Measurements from ENCODE around the gene TRMT112.

Gene TRMT112

GRCh38 chr11:64349404-64349803, 32.0 kb upstream of the TRMT112 start:
- DNase-seq, result no peak

DNA sequence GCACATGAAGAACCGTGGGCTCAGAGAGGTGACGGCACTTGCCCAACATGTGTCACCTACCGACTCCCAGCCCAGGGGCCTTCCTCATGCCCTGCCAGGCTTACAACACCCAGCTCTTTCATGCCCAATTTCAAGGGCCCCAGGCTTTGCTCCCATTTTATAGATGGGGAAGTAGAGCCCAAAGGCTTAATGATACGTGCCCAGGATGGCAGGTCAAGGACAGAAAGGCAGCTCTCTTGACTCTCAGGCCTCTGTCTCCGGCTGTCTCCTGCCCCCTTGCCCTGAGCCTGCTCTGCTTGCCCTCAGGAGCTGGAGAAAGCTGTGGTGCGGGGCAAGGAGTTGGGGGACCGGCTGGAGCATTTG, 31.6 kb upstream of the TRMT112 start:
- no peak for DNase-seq

DNA sequence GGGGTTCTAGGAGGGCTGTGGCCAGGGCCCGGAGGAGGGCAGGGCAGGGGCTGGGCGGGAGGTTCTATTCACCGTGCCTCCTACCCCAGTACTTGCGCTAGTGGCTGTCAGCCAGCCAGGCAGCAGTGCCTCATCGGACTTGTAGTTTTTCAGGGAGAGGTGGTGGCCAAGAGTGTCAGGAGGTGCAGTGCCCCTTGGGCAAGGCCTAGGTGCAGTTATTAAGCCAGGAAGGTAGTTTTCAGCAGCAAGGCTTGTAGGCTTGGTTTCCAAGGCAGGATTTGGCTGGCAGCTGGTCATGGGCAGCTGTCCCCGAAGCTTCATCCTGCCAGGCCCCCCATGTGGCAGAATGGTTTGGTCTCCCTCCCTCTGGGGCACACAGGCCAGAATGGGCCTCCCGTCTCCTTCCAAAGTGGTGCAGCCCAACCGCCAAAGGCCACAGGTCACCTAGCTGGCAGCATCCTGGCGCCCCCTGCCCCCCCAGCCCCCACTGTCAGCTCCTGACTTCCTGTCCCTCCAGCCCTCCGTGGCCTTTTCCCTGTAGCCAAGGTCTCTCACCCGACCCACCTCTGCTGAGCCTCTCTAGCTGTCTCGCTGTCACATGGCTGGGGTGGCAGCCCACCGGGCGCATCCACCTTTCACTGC, 31.1 kb upstream of the TRMT112 start:
- DNase-seq, result no peak

DNA sequence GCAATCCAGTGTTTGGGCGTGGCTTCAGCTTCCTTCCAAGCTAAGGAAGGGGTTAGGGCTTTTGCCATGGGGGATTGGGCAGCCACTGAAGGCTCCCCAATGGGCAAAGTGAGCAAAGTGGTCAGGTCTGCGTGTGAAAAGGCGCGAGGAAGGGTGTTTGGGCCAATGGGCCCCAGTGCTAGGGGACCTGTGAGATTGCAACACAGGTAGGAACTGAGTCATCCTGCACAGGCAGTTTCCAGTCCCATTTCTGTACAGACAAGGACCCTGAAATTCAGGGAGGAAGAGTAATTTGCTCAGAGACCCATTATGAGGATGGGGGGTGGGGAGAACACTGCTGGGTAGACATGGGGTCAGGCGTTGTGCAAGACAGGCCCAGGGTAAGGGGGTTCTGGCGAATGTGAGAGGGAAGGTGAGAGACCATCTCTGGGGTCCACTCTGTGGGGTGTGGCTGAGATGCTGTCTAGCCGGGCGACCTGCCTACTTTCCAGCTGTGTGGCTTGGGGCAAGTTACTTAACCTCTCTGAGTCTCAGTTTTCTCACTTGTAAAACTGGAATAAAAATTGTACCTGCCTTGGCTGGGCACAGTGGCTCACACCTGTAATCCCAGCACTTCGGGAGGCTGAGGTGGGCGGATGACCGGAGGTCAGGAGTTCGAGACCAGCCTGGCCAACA, 30.0 kb upstream of the TRMT112 start:
- no peak for DNase-seq

- no peak for DNase-seq
These were observed 27.4 kb upstream of the TRMT112 start for GRCh38 chr11:64344787-64345186.

DNA sequence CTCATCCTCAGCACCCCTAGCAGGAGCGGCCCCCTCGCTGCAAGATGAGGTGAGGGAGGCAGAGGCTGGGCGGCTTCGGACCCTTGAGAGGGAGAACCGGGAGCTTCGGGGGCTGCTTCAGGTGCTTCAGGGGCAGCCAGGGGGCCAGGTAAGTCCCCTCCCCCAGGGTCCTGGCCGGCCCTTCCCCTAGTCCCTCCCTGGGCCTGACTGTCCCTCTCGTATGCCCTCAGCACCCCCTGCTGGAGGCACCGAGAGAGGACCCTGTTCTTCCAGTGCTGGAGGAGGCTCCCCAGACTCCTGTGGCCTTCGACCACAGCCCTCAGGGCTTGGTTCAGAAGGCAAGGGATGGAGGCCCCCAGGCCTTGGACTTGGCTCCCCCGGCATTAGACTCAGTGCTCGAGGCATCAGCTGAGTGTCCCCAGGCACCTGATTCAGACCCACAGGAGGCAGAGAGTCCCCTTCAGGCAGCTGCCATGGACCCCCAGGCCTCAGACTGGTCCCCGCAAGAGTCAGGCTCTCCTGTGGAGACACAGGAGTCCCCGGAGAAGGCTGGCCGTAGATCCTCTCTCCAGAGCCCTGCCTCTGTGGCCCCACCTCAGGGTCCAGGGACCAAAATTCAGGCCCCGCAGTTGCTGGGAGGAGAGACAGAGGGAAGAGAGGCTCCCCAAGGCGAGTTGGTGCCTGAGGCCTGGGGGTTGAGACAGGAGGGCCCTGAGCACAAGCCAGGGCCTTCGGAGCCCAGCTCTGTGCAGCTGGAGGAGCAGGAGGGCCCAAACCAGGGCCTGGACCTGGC, 26.6 kb upstream of the TRMT112 start:
- DNase-seq, result no peak

DNA sequence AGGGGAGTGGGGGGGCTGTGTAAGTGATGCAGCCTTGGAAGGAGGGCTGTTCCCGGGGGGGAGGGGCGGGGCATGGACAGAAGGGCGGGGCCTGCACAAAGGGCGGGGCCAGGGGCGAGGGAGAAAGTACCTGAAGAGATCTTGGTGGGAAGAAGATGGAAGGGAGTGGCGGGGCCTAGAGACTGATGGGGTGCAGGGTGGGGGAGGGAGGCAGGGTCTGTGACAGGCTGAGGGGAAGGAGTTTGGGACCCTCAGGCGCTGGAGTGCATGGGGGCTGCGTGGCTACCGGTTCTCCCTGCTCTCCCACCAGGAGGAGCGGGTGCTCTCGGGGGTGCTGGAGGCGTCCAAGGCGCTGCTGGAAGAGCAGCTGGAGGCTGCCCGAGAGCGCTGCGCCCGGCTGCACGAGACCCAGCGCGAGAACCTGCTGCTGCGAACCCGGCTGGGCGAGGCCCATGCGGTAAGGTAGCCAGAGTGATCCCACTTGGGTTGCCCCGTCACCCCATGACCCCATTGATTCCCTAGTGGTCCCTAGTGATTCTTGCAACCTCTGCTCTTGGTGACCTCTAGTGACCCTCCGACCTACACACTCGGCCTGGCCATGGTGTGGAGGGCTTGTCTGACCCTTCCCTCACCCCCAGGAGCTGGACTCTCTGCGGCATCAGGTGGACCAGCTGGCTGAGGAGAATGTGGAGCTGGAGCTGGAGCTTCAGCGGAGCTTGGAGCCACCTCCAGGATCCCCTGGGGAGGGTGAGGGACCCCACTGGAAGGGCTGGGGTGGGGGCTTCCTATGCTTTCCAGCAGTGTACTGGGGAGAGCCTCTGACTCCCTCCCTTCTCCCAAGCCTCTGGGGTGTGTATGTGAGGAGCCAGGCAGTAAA, 25.7 kb upstream of the TRMT112 start:
- DNase-seq, result no peak

DNA sequence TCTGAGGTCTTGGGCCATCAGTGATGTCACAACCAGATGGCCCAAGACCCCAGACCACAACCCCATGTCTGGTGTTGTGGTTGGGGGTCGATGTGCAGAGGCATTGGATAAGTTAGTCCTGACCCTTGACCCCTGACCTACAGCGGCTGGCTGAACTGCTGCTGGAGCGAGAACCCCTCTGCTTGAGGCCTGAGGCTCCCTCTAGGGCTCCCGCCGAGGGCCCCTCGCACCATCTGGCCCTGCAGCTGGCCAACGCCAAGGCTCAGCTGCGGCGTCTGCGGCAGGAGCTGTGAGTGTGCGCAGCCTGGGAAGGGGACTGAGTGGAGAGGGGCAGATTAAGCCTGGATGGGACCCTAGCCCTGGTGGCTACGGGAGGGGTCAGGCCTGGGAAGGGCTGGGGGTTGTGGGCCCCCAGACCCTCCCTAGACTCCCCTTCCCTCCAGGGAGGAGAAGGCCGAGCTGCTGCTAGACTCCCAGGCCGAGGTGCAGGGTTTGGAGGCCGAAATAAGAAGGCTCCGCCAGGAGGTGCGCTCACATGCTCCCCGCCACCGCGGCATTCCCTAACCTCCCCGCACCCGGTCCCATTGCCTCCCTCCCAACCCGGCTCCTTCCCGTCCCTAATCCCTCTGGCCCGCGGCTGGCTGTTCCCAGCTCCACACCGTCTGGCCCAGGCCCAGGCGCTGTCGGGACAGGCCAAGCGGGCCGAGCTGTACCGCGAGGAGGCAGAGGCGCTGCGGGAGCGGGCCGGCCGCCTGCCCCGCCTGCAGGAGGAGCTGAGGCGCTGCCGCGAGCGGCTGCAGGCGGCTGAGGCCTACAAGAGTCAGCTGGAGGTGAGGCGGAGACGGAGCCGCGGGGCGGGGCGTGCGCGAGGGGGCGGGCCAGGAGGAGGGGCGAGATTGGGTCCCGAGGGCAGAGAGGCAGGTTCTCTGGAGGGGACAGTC, 24.8 kb upstream of the TRMT112 start:
- peak; percentile 92 for DNase-seq

DNA sequence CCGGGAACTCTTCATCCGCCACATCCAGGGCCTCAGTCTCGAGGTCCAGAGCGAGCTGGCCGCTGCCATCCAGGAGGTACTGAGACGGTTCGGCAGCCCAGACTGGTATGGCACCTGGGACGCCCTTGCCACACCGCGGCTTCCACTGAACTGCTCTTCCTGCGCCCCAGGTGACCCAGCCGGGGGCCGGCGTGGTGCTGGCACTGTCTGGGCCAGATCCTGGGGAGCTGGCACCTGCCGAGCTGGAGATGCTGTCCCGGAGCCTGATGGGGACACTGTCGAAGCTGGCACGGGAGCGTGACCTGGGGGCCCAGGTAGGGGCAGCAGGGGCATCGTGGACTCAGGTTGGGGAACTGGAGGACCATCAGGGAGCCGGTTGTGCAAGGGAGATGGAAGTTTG, 24.1 kb upstream of the TRMT112 start:
- no peak for DNase-seq

GRCh38 chr11:64340671-64341335, 23.4 kb upstream of the TRMT112 start:
- DNase-seq, result peak; percentile 80

DNA sequence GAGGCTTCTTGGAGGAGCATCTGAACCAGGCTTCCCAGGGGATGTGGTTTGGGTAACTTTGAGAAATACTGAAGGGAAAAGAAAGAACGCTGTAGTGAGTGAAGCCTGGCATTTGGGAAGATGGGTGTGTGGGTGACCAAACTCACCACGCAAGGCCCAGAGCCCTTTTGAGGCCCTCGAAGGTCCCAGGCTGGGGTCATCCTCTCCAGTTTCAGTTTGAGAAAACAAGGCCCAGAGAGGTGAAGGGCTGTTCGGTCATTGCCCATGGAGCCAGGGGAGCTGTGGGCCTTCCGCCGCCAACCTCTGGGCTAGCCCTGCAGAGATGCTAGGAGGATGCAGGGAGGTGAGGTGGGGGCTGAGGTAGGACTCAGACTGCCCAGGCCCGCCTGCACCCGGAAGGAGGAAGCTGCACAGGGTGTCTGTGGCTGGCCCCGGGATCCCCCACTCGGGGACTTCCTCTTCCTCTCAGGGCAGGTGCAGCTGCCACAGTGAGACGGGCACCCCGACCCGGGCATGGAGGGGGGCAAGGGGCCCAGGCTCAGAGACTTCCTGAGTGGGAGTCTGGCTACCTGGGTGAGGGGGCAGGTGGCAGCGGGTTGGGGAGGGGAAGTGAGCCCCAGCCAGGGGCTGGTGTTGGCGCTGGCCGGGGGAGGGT, 22.5 kb upstream of the TRMT112 start, which contains the start of gene CCDC88B:
TSS of gene CCDC88B (plus strand) at position 451 of the 655 bp plus-strand sequence. CDS start at position 514, 63 bp downstream.
- peak; percentile 79 for DNase-seq

DNA sequence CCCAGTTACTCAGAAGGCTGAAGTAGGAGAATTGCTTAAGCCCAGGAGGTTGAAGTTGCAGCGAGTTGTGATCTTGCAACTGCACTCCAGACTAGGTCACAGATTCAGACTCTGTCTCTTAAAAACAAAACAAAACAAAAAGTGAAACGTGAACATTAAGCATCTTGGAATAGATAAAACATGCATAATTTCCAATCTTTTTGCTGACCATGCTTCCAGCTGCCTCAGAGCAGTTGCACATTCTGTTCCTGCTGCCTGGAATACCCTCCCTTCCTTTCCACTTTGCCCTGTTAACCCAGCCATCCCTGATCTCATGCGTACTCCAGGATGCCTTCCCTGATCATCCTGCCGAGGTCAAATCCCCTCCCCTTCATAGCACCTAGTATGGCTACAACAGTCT, 21.9 kb upstream of the TRMT112 start:
- no peak for DNase-seq

DNA sequence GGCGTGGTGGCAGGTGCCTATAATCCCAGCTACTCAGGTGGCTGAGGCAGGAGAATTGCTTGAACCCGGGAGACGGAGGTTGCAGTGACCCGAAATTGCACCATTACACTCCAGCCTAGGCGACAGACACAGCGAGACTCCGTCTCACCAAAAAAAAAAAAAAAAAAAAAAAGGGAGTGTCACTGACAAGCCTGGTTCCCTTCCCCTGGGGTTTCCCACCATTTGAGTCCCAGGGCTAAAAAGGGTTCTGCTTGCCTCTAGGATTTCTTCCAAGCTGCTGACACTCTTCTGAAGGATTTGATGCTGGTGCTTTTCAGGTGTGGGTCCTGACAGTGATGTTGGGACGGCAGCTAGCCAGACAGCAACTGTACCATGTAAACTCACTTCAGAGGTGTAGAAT, 21.4 kb upstream of the TRMT112 start:
- no peak for DNase-seq

DNA sequence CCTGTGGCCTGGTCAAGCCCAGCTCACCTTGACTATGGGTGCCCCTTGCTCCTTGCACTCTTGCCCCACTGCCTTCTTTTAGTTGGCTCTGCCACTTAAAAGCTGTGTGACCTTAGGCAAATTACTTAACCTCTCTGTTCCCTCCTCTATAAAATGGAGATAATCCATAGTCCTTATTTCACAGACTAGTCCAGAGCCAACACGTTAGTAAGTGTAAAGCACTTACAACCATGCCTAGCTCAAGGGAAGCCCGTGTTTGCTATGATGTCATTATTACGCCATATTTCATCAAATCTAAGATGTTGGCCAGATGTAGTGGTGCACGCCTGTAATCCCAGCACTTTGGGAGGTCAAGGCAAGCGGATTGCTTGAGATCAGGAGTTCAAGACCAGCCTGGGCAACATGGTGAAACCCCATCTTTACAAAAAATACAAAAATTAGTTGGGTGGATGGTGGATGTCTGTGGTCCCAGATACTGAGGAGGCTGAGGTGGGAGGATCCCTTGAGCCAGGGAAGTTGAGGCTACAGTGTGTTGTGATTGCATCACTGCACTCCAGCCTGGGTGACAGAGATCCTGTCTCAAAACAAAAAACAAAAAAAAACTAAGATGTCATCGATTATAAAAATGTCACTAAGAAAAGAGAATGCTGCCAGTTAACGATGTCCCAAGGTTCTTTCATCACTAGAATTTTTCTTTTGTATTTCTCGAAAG, 20.3 kb upstream of the TRMT112 start:
- DNase-seq, result no peak

- no peak for DNase-seq
These were observed 17.7 kb upstream of the TRMT112 start for GRCh38 chr11:64334764-64335735.

DNA sequence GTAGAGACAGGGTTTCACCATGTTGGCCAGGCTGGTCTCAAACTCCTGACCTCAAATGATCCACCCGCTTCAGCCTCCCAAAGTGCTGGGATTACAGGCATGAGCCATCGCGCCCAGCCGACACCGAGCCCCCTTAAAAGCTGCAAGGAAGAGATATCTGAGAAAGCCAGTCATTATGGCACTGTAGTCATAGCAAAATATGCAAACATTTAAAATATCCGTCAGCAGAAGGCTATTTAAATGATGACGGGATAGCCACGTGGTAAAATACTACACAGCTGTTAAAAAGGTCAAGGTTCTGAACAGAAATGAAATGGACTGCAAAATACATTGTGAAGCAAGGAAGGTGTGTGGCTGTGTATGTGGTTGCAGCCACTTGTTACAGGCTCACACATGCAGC, 16.2 kb upstream of the TRMT112 start:
- no peak for DNase-seq

GRCh38 chr11:64331569-64332371, 14.4 kb upstream of the TRMT112 start:
- DNase-seq, result peak; percentile 61

DNA sequence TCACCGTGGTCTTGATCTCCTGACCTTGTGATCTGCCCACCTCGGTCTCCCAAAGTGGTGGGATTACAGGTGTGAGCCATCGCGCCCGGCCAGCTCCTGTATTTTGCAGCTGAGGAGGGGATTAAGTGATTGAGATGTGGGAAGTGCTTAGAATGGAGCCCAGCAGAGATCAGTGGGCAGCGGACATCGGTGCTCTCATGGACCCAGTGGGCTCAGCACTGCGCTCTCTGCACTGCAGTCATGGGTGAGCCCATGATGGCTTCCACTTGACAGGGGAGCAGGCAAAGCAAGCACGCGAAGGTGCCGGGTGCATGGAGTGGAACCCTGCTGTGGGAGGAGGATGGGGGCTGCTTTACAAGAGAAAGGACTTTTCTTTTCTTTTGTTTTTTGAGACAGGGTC, 13.5 kb upstream of the TRMT112 start:
- DNase-seq, result no peak

Measured in stimulated activated CD4-positive, alpha-beta T cell treated with anti-CD3 and anti-CD28 coated beads, Interleukin-4, amount 100 ng/mL, for 1 hour (primary cell).